ENCODE data around the gene GOLGA8A. TPM values are rescaled to one million over a fixed set of nuclear protein-coding genes. Genes with fewer than 3 reads are reported as not detected.

Gene GOLGA8A
- total and polyA plus RNA-seq, 2 donors (not counting 3 experiments of a cell fraction or from before 2014, with no cell fraction given) = 17.8 to 61.1 TPM

- TF ChIP-seq MYC (IDR thresholded peaks at IDR 0.05; ENCODE audit: low read depth, low read length) (no peak), CTCF (IDR thresholded peaks at IDR 0.05; ENCODE audit: extremely low read depth in 1 of 2, insufficient read depth in 1 of 2, low read depth in 1 of 2, low read length in 2 of 2) (no peak), POLR2AphosphoS5 (IDR thresholded peaks at IDR 0.05; ENCODE audit: insufficient read depth, low read depth, low read length) (no peak), GATA2 (IDR thresholded peaks at IDR 0.05; ENCODE audit: insufficient read depth, insufficient read length, low read depth, low read length) (no peak), MAX (IDR thresholded peaks at IDR 0.05; ENCODE audit: insufficient read depth, insufficient read length) (no peak), FOS (IDR thresholded peaks at IDR 0.05; ENCODE audit: borderline replicate concordance, insufficient read depth, low read length) (no peak), JUN (IDR thresholded peaks at IDR 0.05; ENCODE audit: borderline replicate concordance, insufficient read depth, insufficient read length, low read depth) (no peak), EZH2 (IDR thresholded peaks at IDR 0.05; ENCODE audit: borderline replicate concordance, low read depth, low read length, severe bottlenecking) (no peak), POLR2A (IDR thresholded peaks at IDR 0.05; ENCODE audit: low read depth, low read length) (no peak)
- H3K4me1 ChIP-seq (ENCODE audit: control insufficient read depth, extremely low read depth, insufficient read depth, low read length) = no peaks in the 10 kb centered on the region
- H2AFZ ChIP-seq (ENCODE audit: low read depth, low read length) = no peak overlapping the region
- H3K27ac ChIP-seq (ENCODE audit: insufficient read depth, low read depth, low read length) = no peak overlapping the region
- CTCF ChIA-PET = no interaction called here
- DNase-seq (ENCODE audit: low read depth, low spot score) (no peak), FAIRE-seq (no peak)
- no peaks in the 10 kb centered on the region for H3K36me3 ChIP-seq (ENCODE audit: control insufficient read depth in 2 of 2, extremely low read depth in 1 of 2, insufficient read depth in 2 of 2, low read length in 2 of 2)
- no peaks in the 10 kb centered on the region for H3K9me1 ChIP-seq (replicated peaks; ENCODE audit: control insufficient read depth, extremely low read depth, insufficient read depth, low read length)
- dilution Hi-C loops (cut with MboI; ENCODE audit: extremely low pct_ligation_motif_present, low sequenced_read_pairs) (no loop called here), intact Hi-C loops (cut with micrococcal nuclease) (no loop called here)
- POLR2A ChIA-PET = no interaction called here
- H3K9ac ChIP-seq (replicated peaks; ENCODE audit: extremely low read depth, insufficient read depth, low read length) = no peak overlapping the region
- BruUV-seq (replicated peaks) = no TSS peak
- peaks cover 9 to 28% of the 10 kb centered on the region in 2 experiments for H3K27me3 ChIP-seq (ENCODE audit: control insufficient read depth in 2 of 2, insufficient read depth in 2 of 2, low read length in 2 of 2)
- no peaks in the 10 kb centered on the region for H3K79me2 ChIP-seq (ENCODE audit: control insufficient read depth, insufficient read depth, low read length)
- no peak overlapping the region for H3K4me3 ChIP-seq (replicated peaks in 1 of 3; ENCODE audit: insufficient read depth in 1 of 3, low read depth in 1 of 3, low read length in 3 of 3)
- no peaks in the 10 kb centered on the region for H3K9me3 ChIP-seq (replicated peaks; ENCODE audit: control insufficient read depth, insufficient read depth, low read length)
- no peaks in the 10 kb centered on the region for H4K20me1 ChIP-seq (replicated peaks; ENCODE audit: control insufficient read depth, extremely low read depth, insufficient read depth, low read length)
- no peak overlapping the region for H3K4me2 ChIP-seq (ENCODE audit: insufficient read depth, low read length)
Measured at GRCh38 chr15:34470892-34471291, 33.3 kb upstream of the GOLGA8A start.
